HG03457 (cell line): ENCODE results near the gene CKAP4.
"Not testable (repeated sequence)": the region's sequence is repeated elsewhere in the genome, so short reads cannot be mapped to it uniquely, and the experiment has no call there.

Experiments used
- ATAC-seq: cut with Tn5 transposase; IDR thresholded peaks from one replicate; pipeline ENCODE4 v1.9.1; 2021; ENCODE audit warnings: moderate number of reproducible peaks; ENCODE audit not compliant: unreplicated experiment

CKAP4 gene, protein sequence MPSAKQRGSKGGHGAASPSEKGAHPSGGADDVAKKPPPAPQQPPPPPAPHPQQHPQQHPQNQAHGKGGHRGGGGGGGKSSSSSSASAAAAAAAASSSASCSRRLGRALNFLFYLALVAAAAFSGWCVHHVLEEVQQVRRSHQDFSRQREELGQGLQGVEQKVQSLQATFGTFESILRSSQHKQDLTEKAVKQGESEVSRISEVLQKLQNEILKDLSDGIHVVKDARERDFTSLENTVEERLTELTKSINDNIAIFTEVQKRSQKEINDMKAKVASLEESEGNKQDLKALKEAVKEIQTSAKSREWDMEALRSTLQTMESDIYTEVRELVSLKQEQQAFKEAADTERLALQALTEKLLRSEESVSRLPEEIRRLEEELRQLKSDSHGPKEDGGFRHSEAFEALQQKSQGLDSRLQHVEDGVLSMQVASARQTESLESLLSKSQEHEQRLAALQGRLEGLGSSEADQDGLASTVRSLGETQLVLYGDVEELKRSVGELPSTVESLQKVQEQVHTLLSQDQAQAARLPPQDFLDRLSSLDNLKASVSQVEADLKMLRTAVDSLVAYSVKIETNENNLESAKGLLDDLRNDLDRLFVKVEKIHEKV

DNA sequence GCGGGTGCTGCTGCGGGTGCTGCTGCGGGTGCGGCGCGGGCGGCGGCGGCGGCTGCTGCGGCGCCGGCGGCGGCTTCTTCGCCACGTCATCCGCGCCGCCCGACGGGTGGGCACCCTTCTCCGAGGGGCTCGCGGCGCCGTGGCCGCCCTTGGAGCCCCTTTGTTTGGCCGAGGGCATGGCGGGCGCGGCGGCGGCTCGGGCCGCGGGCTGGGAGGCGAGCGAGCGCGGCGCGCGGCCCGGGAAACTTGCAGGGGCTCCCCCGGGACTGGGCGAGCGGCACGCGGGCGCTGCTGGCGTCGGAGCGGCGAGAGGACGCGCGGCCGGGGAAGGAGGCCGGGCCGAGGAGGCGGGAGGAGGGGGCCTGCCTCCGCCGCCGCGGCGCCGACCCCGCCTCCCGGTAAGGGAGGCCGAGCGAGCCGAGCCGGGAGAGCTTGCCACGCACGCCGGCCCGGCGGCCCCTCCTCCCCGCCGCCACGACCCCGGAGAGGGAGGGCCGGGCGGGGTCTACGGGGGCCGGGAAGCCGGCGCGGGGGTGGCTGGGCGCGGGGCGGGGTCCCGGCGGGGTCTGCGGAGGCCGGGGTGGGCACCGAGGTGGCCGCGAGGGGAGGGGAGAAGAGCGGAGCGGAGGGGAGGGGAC, at the start of gene CKAP4:
TSS of gene CKAP4 (minus strand) at position 347 of the 638 bp plus-strand sequence. CDS start at position 178, 169 bp downstream.
- ATAC-seq: peak; percentile 39

DNA sequence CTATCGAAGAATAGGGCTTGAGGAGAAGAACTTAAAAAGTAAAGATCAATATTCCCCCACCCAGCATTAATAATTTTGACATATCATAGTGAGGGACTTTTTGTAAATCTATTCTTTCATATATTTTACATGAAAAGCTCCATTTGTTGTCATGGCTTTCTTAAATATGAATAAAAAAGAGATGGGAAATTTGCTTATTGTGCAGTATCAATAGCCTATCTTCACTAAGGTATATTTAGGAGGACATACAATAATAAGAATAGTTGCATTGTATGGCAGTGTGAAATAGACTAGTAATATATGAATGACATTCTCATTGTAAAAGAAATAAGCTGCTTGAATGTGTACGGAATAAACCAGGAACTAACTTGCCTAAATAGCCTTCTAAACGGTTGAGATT, 49.3 kb upstream of the CKAP4 start:
- ATAC-seq: no peak

DNA sequence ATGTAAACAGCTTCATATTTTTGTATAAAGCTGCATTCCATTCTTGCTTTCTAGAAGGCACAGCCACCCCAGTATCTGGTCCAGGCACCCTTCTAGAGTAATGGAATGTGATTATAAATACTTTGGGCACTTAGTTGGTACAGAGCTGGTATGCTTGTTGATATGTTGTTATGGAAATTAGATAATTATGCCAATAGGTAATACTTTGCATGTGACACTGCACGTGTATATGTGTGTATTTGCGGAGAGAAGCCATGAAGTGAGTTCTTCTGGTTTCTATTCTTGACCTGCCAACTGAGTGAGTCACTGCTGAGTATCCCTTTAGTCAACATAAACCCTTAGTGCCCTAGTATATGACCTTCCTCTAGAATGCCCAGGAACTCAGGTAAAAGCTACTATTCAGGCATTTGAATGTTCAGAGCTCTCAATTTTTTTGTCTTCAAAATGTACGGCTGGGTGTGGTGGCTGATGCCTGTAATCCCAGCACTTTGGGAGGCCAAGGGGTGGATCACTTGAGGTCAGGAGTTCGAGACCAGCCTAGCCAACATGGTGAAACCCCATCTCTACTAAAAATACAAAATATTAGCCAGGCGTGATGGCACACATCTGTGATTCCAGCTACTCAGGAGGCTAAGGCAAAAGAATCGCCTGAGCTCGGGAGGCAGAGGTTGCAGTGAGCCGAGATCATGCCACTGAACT, 48.5 kb upstream of the CKAP4 start:
- ATAC-seq: no peak

DNA sequence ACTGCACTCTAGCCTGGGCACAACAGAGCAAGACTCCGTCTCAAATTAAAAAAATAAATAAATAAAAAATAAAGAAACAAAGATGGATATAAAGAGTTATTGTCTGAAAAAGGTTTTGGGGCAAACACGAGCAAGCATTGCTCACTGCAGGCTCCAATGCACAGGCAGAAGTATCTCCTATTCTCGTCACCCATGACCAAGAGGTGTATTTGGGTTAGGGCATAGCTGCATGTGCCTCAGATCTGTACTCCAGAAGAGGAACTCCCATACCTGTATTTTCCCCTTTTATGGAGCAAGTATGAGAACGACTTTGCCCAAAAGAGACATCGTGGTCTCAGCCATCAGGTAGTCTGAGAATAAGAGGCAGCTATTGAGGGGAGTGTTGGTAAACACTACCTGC, 44.5 kb upstream of the CKAP4 start:
- ATAC-seq: no peak

DNA sequence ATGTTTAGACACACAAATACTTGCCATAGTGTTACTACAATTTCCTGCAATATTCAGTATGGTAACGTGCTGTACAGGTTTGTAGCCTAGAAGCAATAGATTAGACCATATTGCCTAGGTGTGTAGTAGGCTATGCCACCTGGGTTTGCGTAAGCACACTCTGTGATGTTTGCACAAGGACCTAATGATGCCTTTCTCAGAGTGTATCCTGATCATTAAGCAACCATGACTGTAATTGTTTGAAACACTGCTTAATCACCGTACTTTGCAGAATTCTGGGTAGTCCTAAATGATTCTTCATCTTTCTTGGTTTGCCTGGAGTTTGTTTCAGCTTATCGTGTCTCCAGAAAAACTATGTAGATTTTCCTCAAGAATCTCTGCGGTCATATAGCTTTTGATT, 43.5 kb upstream of the CKAP4 start:
- ATAC-seq: no peak

DNA sequence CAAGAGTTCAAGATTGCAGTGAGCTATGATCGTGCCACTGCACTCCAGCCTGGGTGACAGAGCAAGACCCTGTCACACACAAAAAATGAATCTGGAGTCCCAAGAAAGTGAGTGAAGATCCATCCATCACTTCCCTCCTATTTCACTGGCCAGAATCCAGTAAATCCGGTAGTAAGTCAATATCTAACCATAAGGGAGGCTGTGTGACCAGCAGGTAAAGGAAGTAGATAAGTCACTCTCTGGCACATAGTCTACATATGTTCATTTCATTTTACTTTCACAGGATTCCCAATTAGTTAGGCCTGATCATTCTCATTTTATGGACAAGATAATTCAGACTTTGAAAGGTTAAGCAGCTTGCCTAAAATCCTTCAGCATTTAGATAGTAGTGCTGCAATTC, 42.8 kb upstream of the CKAP4 start:
- no peak for ATAC-seq

DNA sequence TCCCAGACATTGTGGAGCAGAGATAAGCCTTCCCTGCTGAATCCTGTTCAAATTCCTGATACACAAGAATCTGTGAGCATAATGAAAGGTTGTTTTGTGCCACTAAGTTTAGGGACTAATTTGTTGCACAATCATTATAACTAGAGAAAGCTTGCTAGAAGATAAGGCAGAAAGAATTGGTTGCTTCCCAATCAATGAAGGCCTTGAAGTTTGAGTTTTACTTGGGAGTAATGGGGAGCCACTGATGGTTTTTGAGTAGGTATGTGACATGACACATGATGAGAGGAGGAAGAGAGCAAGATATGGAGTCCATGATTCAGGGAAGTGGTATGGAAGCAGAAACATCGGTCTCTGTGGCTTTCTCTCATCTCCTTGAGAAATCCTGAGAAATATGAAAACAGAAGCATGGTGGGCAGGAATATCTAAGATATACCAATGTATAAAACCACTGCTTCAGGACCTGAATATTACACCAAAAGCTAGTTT, 41.4 kb upstream of the CKAP4 start:
- no peak for ATAC-seq

DNA sequence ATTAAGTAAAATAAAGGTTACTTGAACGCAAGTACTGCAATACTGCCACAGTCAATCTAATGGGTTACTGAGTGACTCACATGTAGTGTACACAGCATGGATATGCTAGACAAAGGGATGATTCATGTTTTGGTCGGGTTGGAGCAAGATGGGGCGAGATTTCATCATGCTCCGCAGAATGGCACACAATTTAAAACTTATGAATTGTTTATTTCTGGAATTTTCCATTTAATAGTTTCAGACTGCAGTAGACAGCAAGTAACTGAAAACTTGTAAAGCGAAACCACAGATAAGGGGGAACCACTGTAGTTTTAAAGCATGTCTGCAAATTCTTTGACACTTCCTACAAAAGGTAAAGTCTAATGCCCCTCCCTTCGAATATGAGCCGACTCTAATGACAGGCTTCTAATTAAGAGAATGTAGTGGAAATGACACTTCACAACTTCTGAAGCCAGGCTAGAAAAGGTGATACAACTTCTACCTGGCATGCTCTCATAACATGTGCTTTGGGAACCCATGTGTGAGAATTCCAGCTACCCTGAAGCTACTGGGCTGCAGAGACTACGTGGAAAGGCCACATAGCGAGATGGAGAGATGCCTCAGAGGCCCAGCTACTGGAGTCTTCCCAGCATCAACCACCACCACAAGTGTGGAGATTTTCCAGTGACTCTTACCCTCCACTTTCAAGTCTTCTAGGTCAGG, 40.8 kb upstream of the CKAP4 start:
- ATAC-seq: no peak

DNA sequence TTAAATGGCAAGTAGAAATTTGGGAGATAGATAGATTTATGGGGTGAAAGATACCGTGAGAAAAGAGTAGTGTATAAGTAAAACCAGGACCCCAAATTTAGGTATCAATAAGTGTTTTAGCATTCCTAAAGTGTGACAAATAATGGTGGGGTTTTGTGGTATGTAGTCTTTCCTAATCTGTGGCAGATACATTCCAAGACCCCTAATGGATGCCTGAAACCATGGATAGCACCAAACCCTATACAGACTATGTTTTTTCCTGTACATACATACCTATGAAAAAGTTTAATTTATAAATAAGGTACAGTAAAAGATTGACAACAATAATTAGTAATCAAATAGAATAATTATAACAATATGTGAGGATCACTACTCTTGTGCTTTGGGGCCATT, 40.3 kb upstream of the CKAP4 start:
- ATAC-seq: no peak

DNA sequence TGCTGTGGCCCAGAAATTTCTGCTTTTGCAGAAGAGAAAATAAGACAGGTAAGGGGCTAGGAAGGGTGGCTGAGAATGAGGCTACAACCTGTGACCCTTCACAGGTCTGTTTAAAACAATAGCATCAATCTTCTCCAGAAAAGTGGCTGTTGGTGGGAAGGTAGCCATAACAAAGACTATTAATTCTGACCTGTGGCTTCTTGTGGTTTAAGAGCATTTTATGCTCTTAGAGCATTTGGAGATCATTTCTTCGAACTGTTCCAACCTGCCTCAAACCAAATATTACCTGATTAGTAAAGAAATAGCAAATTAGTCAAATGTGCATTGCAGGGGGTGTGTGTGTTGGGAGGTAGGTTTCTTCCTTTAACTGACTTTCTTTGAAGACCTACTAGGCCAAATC, 39.5 kb upstream of the CKAP4 start:
- no peak for ATAC-seq

DNA sequence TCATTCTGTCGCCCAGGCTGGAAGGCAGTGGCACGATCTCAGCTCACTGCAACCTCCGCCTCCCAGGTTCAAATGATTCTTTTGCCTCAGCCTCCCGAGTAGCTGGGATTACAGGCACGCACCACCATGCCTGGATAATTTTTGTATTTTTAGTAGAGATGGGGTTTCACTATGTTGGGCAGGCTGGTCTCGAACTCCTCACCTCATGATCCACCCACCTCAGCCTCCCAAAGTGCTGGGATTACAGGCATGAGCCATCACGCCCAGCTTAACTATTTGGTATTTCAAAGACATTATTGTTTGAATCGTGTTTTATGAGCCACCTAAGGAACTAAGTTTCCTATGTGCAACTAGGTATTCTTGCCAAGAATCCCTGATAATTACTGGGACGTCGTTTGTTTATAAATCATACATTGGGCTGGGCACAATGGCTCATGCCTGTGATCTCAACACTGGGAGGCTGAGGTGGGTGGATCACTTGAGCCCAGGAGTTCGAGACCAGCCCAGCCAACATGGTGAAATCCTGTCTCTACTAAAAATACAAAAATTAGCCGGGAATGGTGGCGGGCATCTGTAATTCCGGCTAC, 38.8 kb upstream of the CKAP4 start:
- not testable (repeated sequence) for ATAC-seq

DNA sequence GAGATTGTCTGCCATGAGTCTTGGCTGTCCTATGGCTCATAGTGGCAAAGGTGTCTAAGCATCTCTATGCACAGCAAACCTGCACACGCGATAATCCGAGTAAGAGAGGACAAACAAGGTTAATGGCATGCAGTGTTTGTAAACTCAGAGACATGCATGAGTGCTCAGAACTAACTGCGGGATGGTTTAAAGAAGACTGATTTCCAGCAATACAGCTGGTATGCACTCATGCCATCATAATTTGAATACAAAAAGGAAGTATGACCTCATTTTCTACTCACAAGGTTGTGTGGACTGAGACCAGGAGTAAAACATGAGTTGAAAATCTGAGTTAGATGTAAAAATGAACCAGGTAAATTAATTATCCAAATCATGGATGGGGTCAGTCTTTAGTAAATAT, 38.2 kb upstream of the CKAP4 start:
- ATAC-seq: no peak

DNA sequence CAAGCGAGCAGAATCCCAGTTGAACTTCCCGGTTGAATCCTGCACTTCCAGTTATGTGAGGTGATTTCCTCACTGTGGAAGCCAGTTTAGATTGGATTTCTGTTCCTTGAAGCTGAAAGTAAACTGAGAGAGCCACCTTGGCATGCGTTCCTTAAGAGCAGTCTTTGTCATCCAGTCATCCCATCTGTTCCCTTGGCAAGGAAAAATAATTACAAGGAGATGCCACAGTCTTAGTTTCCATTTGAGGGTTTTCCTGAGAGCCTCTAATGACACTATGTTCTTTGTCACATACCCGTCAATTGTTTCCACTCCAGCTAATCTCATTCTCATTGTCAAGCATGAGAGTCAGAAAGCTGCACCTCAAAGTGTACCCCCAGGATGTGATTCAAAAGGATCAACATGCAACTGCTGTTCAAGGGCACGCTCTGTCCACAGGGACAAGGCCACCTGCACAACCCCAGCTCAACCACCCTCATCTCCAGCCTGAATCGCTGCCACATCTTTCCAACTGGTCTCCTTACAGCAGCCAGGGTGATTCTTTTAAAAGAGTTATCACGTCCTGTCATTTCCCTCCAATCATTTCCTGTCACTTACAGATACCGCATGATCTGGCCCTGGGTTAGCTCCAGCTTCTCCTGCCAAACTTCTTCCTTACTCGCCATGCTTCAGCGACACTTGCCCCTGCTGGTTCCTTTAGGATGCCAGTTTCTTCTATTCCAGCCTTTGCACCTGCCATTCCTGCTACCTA, 36.7 kb upstream of the CKAP4 start:
- ATAC-seq: no peak

DNA sequence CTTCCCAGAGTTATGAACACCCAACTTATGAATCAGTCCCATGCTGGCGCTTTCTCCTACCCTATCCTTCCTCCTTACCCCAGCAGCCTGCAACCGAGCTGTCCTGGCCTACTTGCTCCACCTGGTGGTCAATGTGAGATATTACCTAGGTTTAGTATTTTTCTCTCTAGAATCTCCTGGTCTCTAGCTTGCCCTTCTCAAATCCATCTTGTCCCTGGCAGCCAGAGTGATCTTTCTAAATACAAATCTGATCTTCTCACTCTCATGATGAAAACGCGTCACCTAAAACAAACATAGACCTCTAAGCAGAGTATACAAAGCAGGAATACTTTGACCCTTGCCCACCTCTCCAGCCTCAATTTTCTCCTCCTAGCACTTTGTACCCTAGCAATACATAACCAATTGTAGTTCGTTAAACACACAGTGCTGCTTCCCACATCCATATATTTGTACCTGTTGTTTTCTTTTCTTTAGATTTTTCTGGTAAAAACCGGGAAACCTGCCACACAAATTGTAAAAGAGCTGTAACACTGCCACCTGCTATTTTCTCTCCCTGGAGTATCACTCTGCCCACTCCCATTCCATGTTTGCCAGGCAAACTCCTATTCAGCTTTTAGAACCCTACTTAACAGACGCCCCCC, 34.8 kb upstream of the CKAP4 start:
- no peak for ATAC-seq

DNA sequence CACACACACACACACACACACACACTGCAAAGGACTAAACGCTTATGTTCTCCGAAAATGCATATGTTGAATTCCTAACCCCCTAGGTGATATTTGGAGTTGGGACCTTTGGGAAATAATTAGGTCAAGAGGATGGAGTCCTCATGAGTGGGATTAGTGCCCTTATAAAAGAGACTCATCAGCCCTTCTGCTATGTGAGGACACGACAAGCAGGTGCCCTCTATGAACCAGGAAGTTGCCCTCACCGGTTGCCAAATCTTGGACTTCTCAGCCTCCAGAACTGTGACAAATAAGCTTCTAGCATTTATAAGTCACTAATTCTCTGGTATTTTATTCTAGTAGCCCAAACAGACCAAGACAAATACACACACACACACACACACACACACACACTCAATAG, 34.0 kb upstream of the CKAP4 start:
- ATAC-seq: no peak

DNA sequence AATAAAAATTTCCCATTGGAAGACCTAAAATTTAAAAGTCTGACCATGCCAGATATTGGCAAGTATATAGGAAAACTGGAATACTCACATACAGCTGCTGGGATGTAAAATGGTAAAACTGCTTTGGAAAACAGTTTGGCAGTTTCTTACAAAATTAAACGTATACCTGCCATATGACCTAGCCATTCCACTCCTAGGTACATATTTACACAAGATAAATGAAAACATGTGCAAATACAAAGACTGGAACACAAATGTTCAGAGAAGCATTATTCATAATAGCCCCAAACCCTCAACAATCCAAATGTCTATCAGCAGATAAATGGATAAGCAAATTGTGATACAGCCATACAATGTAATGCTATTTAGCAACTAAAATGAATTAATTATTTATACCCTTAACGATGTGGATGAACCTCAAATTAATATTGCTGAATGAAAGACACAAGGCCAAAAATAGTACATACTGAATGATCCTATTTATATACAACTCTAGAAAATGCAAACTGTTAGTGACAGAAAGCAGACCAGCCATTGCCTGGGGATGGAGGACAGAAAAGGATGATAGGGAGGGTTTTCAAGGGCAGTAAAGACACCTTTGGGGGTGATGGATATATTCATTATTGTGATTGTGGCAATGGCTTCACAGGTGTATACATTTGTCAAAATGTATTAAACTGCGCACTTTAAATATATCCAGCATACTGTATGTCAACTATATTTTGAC, 33.4 kb upstream of the CKAP4 start:
- ATAC-seq: no peak

DNA sequence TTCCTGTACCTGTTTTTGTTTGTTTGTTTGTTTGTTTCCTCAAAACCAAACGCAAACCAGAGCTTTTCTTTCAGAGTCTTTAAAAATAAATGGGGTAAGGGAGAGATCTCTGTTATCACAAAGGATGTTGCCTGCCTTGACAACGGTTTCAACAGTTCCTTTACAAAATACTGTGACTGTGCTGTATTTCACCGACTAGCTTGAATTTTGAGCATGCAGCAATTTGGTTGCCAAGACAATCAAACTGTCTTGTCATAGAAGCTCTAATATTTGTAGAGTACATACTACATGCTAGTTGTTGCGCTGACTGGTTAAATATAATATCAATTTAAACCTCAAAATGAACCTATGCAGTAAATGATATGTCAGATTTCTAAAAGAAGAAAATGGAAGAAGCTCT, 32.3 kb upstream of the CKAP4 start:
- ATAC-seq: no peak

DNA sequence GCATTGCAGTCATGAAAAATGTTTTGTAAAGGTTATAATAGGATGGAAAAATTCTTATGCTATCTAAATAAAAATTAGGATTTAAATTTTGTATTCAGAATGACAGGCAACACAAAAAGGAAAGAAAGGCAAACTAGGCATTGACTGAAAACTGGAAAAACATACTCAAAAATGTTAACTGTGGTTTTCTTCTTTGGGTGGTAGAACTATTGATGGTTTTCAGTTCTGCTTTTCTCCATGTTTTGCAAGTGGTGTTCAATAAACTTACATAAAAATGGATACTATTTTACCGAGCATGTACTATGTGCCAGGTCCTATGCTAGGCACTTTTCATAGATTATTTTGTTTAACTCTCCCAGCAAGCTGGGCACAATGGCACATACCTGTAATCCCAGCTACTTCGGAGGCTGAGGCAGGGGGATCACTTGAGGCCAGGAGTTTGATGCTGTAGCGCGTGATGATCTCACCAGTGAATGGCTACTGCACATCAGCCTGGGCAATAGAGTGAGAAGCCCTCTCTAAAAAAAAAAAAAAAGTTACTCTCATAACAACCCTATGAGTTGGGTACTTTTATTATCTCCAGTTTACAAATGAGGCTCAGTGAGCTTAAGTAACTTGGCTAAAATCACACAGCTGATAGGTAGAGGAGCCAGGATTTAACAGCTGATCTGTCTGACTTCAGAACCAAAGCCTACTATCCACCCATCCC, 28.4 kb upstream of the CKAP4 start:
- peak; percentile 73 for ATAC-seq
